ENCODE measurements around the gene GSE1.

- no peak for TF ChIP-seq CTCF (conservative IDR thresholded peaks at IDR 0.05)
- no peak for TF ChIP-seq ZFX (IDR thresholded peaks at IDR 0.05)
Measured at GRCh38 chr16:85711982-85712587, 99.0 kb downstream of the GSE1 start.

All from C4-2B (cell line).